K562 (cell line): ENCODE results near the gene PRKAG2. TPM values are rescaled to one million over a fixed set of nuclear protein-coding genes. Genes with fewer than 3 reads are reported as not detected.

Experiments
- ATAC-seq: fragments of 200-7000 bp; cut with Tn5 transposase; 3 replicates; pipeline ENCODE4 v1.9.1; 2020; ENCODE audit warnings: moderate library complexity
- BruUV-seq: library from RNA; stranded (reverse); fragments of 400-500 nt; replicated peaks from 2 replicates; lab custom pipeline; 2021; lab: Mats Ljungman, UMichigan
- CTCF ChIA-PET: fragments of 300-600 bp; formaldehyde crosslinking; extraction: SDS; loops from one replicate; lab custom pipeline; 2021; ENCODE audit warnings: low intra/inter-chr PET ratio; lab: Yijun Ruan, JAX
- POLR2A ChIA-PET: fragments of 300-600, 350-650 bp; sonication (Branson Sonifier 250); formaldehyde crosslinking; extraction: SDS; loops from one replicate; lab custom pipeline; 2021; ENCODE audit warnings: antibody characterized with exemption, inconsistent platforms; lab: Yijun Ruan, JAX
- DNase-seq, 4 experiments: peaks; one replicate each; pipeline versions ENCODE4 v3.0.0 to v3.0.0-alpha.2; 2011 to 2018; ENCODE audit warnings: low spot score in 3 of 4, mixed read lengths in 3 of 4; ENCODE audit errors: extremely low read depth in 1 of 4
- FAIRE-seq: peaks from 2 replicates; lab custom pipeline; 2011; peaks lifted over from hg19 to GRCh38; lab: Jason Lieb, UNC
- H2AFZ ChIP-seq: 2 replicates; pipeline ENCODE4 v1.6.0; 2011; ENCODE audit warnings: low read depth, low read length, control low read depth, inconsistent platforms
- H3K27ac ChIP-seq: fragments of 200-600 bp; 3 replicates; pipeline ENCODE4 v1.8.0; 2011; ENCODE audit warnings: low read depth, mild to moderate bottlenecking, control low read depth, inconsistent platforms, low read length, moderate library complexity, mixed read lengths; ENCODE audit errors: extremely low read depth
- H3K27me3 ChIP-seq, 2 experiments: fragments of 300-600 bp in 1 of 2; 2 replicates in 1 of 2; 3 replicates in 1 of 2; pipeline versions ENCODE4 v1.6.0 to v1.8.0; 2011; ENCODE audit warnings: inconsistent platforms in 2 of 2, low read length in 2 of 2, mild to moderate bottlenecking in 1 of 2, mixed read lengths in 1 of 2, moderate library complexity in 1 of 2; ENCODE audit not compliant: control insufficient read depth in 2 of 2, insufficient read depth in 2 of 2
- H3K36me3 ChIP-seq: fragments of 300-600 bp; 3 replicates; pipeline ENCODE4 v1.8.0; 2011; ENCODE audit warnings: mild to moderate bottlenecking, low read length, inconsistent platforms; ENCODE audit not compliant: control insufficient read depth, insufficient read depth
- H3K4me1 ChIP-seq, 2 experiments: fragments of 200-600 bp in 1 of 2; replicated peaks in 1 of 2; 2 replicates in 1 of 2; 3 replicates in 1 of 2; pipeline versions ENCODE4 v1.5.1 to v1.8.0; 2011; ENCODE audit warnings: inconsistent platforms in 2 of 2, low read length in 2 of 2, mild to moderate bottlenecking in 1 of 2, mixed read lengths in 1 of 2, moderate library complexity in 1 of 2; ENCODE audit not compliant: control insufficient read depth in 2 of 2, insufficient read depth in 2 of 2
- H3K4me2 ChIP-seq: 2 replicates; pipeline ENCODE4 v1.6.1; 2011; ENCODE audit warnings: low read length, control low read depth, inconsistent platforms, mixed read lengths; ENCODE audit not compliant: insufficient read depth
- H3K4me3 ChIP-seq: fragments of 200-600 bp; sonication (generic), shearing (Covaris generic); 2 replicates; pipeline ENCODE4 v1.5.1; 2016; ENCODE audit warnings: control low read depth, inconsistent platforms
- H3K79me2 ChIP-seq: fragments of 200-600 bp; 3 replicates; pipeline ENCODE4 v1.8.0; 2011; ENCODE audit warnings: low read length, inconsistent platforms; ENCODE audit not compliant: control insufficient read depth, insufficient read depth
- H3K9ac ChIP-seq, 2 experiments: 2 replicates each; pipeline versions ENCODE4 v1.6.0 to v1.6.1; 2011; ENCODE audit warnings: low read depth in 2 of 2, low read length in 2 of 2, control low read depth in 1 of 2, inconsistent platforms in 1 of 2, mild to moderate bottlenecking in 1 of 2, mixed read lengths in 1 of 2; ENCODE audit not compliant: insufficient read depth in 1 of 2
- H3K9me1 ChIP-seq: one replicate; pipeline ENCODE4 v1.6.0; 2011; ENCODE audit warnings: inconsistent platforms, mild to moderate bottlenecking, low read length, moderate library complexity; ENCODE audit not compliant: control insufficient read depth, insufficient read depth
- H3K9me3 ChIP-seq: replicated peaks from 2 replicates; pipeline ENCODE4 v1.5.1; 2011; ENCODE audit warnings: low read depth, low read length, inconsistent platforms; ENCODE audit not compliant: control insufficient read depth, insufficient read depth
- H4K20me1 ChIP-seq: replicated peaks from 2 replicates; pipeline ENCODE4 v1.6.1; 2011; ENCODE audit warnings: low read length, inconsistent platforms, mixed read lengths; ENCODE audit not compliant: control insufficient read depth, insufficient read depth
- DPF2 ChIP-seq: fragments of 450-650 bp; IDR thresholded peaks from 2 replicates; pipeline ENCODE4 v1.6.1; 2016
- KAT8 ChIP-seq: fragments of 450-650 bp; IDR thresholded peaks from 2 replicates; pipeline ENCODE4 v1.6.1; 2016; ENCODE audit warnings: low read depth, mild to moderate bottlenecking
- SMAD4 ChIP-seq: fragments of 250-450 bp; sonication (Bioruptor Pico); conservative IDR thresholded peaks from 2 replicates; pipeline ENCODE4 v1.8.0; 2021; ENCODE audit warnings: inconsistent platforms, mild to moderate bottlenecking, moderate library complexity
- TEAD2 ChIP-seq: fragments of 450-650 bp; IDR thresholded peaks from 2 replicates; pipeline ENCODE4 v1.6.1; 2016; ENCODE audit warnings: missing genetic modification characterization, control low read depth, missing compliant biosample characterization
- ZNF263 ChIP-seq: sonication (generic); formaldehyde crosslinking; IDR thresholded peaks from 2 replicates; pipeline ENCODE4 v1.8.0; 2022; ENCODE audit warnings: mild to moderate bottlenecking, missing genetic modification reagents, borderline replicate concordance
- ZNF79 ChIP-seq: fragments of 250-450 bp; sonication (Bioruptor Pico); IDR thresholded peaks from 2 replicates; pipeline ENCODE4 v1.4.0; 2020; ENCODE audit warnings: low read depth, mild to moderate bottlenecking, moderate library complexity
- WGBS: fragments of 100-300 bp; shearing (Covaris generic); methylation state at CpG from one replicate; pipeline ENCODE4 v1.1.6; 2016; ENCODE audit warnings: low coverage, mixed read lengths; ENCODE audit not compliant: insufficient coverage; ENCODE audit errors: missing lambda C conversion rate; 5-methylcytosine and 5-hydroxymethylcytosine counted together
- in situ Hi-C: fragments of 300-500 bp; cut with MboI; formaldehyde crosslinking; loops from 4 replicates; pipeline ENCODE4 v1.15.0; 2018; ENCODE audit warnings: inconsistent platforms, mixed read lengths
- intact Hi-C: fragments of 100-400 bp; cut with micrococcal nuclease; formaldehyde crosslinking; loops from 2 replicates; pipeline ENCODE4 v1.14.2; 2022
- polyA plus RNA-seq, 8 experiments: library from polyadenylated mRNA; depleted of rRNA in 4 of 8; stranded (reverse) in 5 of 8; unstranded in 3 of 8; fragments of >200 nt; fragmentation: Nextera tagmentation in 2 of 8; fragmentation: Illumina TruSeq in 1 of 8; extraction: Ambion mirVana in 2 of 8; extraction: Trizol in 1 of 8; gene quantifications; 2 replicates each; pipeline versions ENCODE4 v1.2.1 to v1.2.3, GENCODE V29; 2011 to 2014; ENCODE audit warnings: inconsistent platforms in 1 of 8, missing spikeins in 1 of 8
- total RNA-seq, 7 experiments: library from RNA; depleted of rRNA in 6 of 7; stranded (reverse); fragments of >200 nt in 6 of 7; fragmentation: Illumina TruSeq in 2 of 7; extraction: Trizol in 2 of 7; gene quantifications; 2 replicates each; pipeline versions ENCODE4 v1.2.1 to v1.2.3, GENCODE V29; 2011 to 2021; ENCODE audit warnings: low replicate concordance in 1 of 7
- TF ChIP-seq, protein P1 (sequence below): fragments of 450-650 bp; IDR thresholded peaks from 2 replicates; pipeline ENCODE4 v1.7.0; 2016; ENCODE audit warnings: borderline replicate concordance
- TF ChIP-seq, protein P2 (sequence below): fragments of 250-450 bp; sonication (Bioruptor Pico); IDR thresholded peaks from 2 replicates; pipeline ENCODE4 v1.5.1; 2021; ENCODE audit warnings: mild to moderate bottlenecking

PRKAG2 gene
- total and polyA plus RNA-seq, 9 of the 15 experiments (the other 6 are each of a cell fraction or from before 2014, with no cell fraction given), result 0.99 to 5.6 (median 3.3) TPM

DNA sequence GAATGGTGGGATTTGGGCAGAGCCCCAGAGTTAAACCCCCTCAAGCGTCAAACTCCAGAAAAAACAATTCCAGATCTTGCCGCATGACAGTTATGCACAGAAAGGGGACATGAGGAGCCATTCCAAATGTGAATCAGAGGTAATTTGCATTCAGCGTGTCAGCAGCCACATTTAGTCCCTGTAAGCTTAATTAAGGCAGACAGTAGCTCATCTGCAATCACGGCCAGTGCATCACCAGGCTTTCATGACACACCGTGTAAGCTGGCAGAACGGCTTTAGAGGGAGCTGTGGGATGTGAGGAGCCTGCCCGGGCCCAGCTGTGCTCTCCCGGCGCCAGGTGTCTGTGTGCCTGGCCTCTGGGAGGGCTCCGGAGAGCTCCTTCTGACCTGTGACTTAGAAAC is 18.7 kb upstream of the PRKAG2 start:
- Histone ChIP-seq H3K4me2 (no peak overlapping the region), H3K27ac (no peak overlapping the region), H3K9me3 (no peaks in the 10 kb centered on the region), H3K27me3 (peaks cover 78 to 98% of the 10 kb centered on the region in 2 experiments), H2AFZ (no peak overlapping the region), H3K4me1 (no peaks in the 10 kb centered on the region), H3K9me1 (no peaks in the 10 kb centered on the region), H3K9ac (no peak overlapping the region), H4K20me1 (no peaks in the 10 kb centered on the region), H3K79me2 (no peaks in the 10 kb centered on the region), H3K36me3 (no peaks in the 10 kb centered on the region), H3K4me3 (no peak overlapping the region)
- intact Hi-C loops (no loop called here), in situ Hi-C loops (no loop called here)
- 3% methylated on average over 10 of the region's 10 CpGs for WGBS
- FAIRE-seq (peak; percentile 23), ATAC-seq (no peak; the same call in 2 of the 3 replicates), DNase-seq (no peak)
- POLR2A ChIA-PET, result no interaction called here
- TF ChIP-seq KAT8 (no peak), TEAD2 (tag) (no peak)
- CTCF ChIA-PET, result no interaction called here
- BruUV-seq, result no TSS peak

DNA sequence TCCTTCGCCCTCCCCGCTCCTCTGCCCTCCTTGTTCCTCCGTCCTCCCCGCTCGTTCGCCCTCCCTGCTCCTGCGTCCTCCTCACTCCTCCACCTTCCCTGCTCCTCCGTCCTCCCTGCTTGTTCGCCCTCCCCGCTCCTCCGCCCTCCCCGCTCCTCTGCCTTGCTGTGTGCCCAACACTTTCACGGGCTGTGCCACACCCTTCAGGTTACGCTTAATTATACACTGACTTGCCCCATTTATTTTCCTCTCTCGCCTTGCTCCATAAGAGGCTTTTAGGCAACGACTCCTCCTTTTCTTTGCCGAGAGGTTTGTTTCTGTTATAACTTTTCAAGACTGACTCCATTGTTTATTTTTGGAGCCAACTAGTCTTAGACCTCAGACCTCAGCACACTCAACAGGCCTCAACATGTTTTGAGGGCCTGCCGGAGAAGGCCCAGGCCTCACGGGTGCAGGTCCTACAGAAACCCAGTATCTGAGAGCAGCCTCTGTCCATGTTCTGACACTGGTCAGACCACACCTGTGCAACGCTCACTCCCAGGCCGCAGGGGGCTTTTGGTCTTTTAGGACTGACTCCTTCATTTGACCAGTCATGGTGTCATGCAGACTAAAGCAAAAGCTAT is 18.2 kb upstream of the PRKAG2 start:
- in situ Hi-C loops, result no loop called here
- ATAC-seq (no peak; the same call in 2 of the 3 replicates), FAIRE-seq (no peak), DNase-seq (no peak)
- H3K9me3 ChIP-seq, result no peaks in the 10 kb centered on the region
- TF ChIP-seq DPF2, result no peak
- TF ChIP-seq SMAD4 (CRISPR knock-in tag), result no peak
- TF ChIP-seq ZNF79 (CRISPR knock-in tag), result no peak
- TF ChIP-seq, protein P1, sequence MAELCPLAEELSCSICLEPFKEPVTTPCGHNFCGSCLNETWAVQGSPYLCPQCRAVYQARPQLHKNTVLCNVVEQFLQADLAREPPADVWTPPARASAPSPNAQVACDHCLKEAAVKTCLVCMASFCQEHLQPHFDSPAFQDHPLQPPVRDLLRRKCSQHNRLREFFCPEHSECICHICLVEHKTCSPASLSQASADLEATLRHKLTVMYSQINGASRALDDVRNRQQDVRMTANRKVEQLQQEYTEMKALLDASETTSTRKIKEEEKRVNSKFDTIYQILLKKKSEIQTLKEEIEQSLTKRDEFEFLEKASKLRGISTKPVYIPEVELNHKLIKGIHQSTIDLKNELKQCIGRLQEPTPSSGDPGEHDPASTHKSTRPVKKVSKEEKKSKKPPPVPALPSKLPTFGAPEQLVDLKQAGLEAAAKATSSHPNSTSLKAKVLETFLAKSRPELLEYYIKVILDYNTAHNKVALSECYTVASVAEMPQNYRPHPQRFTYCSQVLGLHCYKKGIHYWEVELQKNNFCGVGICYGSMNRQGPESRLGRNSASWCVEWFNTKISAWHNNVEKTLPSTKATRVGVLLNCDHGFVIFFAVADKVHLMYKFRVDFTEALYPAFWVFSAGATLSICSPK, result no peak
- TF ChIP-seq, protein P2, sequence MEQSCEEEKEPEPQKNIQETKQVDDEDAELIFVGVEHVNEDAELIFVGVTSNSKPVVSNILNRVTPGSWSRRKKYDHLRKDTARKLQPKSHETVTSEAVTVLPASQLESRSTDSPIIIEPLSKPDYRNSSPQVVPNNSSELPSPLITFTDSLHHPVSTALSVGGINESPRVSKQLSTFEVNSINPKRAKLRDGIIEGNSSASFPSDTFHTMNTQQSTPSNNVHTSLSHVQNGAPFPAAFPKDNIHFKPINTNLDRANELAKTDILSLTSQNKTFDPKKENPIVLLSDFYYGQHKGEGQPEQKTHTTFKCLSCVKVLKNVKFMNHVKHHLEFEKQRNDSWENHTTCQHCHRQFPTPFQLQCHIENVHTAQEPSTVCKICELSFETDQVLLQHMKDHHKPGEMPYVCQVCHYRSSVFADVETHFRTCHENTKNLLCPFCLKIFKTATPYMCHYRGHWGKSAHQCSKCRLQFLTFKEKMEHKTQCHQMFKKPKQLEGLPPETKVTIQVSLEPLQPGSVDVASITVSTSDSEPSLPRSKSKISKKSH (CRISPR knock-in tag), result no peak
- 0 out of 2 replicates have a peak, but pooled peaks have one; percentile 64 for TF ChIP-seq ZNF263 (CRISPR knock-in tag)
- H3K9ac ChIP-seq, result no peak overlapping the region
- CTCF ChIA-PET, result no interaction called here
- intact Hi-C loops, result no loop called here
- POLR2A ChIA-PET, result no interaction called here
- 6% methylated on average over 21 of the region's 21 CpGs for WGBS
- no peak overlapping the region for H3K4me2 ChIP-seq
- H3K4me1 ChIP-seq, result no peaks in the 10 kb centered on the region; a peak in 1 of 5 replicates
- no TSS peak for BruUV-seq
- H3K79me2 ChIP-seq, result no peaks in the 10 kb centered on the region
- no peaks in the 10 kb centered on the region for H4K20me1 ChIP-seq
- no peak overlapping the region for H2AFZ ChIP-seq
- H3K4me3 ChIP-seq, result no peak overlapping the region
- H3K27ac ChIP-seq, result no peak overlapping the region
- peaks cover 74 to 98% of the 10 kb centered on the region in 2 experiments for H3K27me3 ChIP-seq
- H3K36me3 ChIP-seq, result no peaks in the 10 kb centered on the region
- no peaks in the 10 kb centered on the region for H3K9me1 ChIP-seq
